Measurements from ENCODE around the gene PAX3.

- no peak for TF ChIP-seq CTCF (IDR thresholded peaks at IDR 0.05)
- TF ChIP-seq POLR2AphosphoS5 (IDR thresholded peaks at IDR 0.05): no peak
- no peak for TF ChIP-seq POLR2A (IDR thresholded peaks at IDR 0.05)
- no peak for TF ChIP-seq EP300 (IDR thresholded peaks at IDR 0.05)
Observed at GRCh38 chr2:222309361-222309760, 10.6 kb upstream of the PAX3 start.

All from suprapubic skin (tissue), 4 donors.